ENCODE results near the gene CYP19A1. TPM values are rescaled to one million over a fixed set of nuclear protein-coding genes. Genes with fewer than 3 reads are reported as not detected.

Gene CYP19A1
- polyA plus RNA-seq, 1 of the 3 experiments (the other 2 are of a cell fraction) = 0.03 TPM

DNA sequence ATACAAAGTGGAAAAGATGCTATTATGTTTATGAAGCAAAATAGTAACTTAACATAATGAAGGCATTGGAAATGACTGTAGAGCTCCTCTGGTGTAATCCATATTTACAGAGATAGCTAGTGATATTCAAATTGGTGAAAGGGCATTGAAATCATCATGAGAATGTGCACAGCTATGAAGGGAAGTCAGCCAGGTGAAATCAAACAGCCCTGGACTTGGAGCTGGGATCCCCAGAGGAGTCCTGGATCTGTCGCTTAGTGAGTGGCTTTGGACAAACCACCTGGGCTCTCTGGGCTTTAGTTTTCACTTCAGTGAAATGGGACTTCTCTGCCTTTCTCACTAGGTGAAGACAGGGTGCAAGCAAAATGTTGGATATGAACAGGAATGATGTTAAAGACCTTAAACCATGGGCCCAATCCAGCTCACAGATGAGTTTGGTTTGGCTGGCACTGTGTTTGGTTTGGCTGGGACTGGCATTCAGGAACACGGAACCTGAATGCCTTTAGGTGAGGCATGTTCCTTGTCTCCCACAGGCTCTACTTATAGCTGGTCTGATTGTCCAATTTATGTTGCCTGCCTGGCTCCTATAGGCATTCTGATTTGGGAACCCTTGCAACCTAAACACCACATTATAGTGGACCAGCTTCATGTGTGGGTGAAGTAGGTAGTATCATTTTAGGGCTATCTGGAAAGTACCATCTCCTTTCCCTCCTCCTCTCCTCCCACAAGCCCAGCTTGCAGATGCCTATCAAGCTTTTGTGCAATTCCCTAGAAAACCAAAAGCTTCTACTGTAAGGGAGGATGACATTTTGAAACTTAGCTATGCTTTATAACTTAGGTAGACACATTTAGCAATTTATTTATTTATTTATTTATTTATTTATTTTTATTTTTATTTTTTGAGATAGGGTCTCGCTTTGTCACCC lies 133.1 kb downstream of the CYP19A1 start:
- H3K27me3 ChIP-seq (ENCODE audit: insufficient read depth) = no peaks in the 10 kb centered on the region; the same call in 1 of the 2 replicates
- H3K4me2 ChIP-seq = no peak overlapping the region
- no peaks in the 10 kb centered on the region for H3K4me1 ChIP-seq (ENCODE audit: control insufficient read depth in 1 of 2, insufficient read depth in 2 of 2, low read depth in 1 of 2, low read length in 1 of 2)
- no peak for TF ChIP-seq NRF1 (IDR thresholded peaks at IDR 0.05; ENCODE audit: low read depth, low read length)
- TF ChIP-seq, protein P1, sequence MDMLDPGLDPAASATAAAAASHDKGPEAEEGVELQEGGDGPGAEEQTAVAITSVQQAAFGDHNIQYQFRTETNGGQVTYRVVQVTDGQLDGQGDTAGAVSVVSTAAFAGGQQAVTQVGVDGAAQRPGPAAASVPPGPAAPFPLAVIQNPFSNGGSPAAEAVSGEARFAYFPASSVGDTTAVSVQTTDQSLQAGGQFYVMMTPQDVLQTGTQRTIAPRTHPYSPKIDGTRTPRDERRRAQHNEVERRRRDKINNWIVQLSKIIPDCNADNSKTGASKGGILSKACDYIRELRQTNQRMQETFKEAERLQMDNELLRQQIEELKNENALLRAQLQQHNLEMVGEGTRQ (IDR thresholded peaks at IDR 0.05; ENCODE audit: borderline replicate concordance, low read depth, low read length) = no peak
- TF ChIP-seq, protein P2, sequence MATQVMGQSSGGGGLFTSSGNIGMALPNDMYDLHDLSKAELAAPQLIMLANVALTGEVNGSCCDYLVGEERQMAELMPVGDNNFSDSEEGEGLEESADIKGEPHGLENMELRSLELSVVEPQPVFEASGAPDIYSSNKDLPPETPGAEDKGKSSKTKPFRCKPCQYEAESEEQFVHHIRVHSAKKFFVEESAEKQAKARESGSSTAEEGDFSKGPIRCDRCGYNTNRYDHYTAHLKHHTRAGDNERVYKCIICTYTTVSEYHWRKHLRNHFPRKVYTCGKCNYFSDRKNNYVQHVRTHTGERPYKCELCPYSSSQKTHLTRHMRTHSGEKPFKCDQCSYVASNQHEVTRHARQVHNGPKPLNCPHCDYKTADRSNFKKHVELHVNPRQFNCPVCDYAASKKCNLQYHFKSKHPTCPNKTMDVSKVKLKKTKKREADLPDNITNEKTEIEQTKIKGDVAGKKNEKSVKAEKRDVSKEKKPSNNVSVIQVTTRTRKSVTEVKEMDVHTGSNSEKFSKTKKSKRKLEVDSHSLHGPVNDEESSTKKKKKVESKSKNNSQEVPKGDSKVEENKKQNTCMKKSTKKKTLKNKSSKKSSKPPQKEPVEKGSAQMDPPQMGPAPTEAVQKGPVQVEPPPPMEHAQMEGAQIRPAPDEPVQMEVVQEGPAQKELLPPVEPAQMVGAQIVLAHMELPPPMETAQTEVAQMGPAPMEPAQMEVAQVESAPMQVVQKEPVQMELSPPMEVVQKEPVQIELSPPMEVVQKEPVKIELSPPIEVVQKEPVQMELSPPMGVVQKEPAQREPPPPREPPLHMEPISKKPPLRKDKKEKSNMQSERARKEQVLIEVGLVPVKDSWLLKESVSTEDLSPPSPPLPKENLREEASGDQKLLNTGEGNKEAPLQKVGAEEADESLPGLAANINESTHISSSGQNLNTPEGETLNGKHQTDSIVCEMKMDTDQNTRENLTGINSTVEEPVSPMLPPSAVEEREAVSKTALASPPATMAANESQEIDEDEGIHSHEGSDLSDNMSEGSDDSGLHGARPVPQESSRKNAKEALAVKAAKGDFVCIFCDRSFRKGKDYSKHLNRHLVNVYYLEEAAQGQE (IDR thresholded peaks at IDR 0.05; ENCODE audit: low read depth, low read length) = no peak
- TF ChIP-seq, protein P3, sequence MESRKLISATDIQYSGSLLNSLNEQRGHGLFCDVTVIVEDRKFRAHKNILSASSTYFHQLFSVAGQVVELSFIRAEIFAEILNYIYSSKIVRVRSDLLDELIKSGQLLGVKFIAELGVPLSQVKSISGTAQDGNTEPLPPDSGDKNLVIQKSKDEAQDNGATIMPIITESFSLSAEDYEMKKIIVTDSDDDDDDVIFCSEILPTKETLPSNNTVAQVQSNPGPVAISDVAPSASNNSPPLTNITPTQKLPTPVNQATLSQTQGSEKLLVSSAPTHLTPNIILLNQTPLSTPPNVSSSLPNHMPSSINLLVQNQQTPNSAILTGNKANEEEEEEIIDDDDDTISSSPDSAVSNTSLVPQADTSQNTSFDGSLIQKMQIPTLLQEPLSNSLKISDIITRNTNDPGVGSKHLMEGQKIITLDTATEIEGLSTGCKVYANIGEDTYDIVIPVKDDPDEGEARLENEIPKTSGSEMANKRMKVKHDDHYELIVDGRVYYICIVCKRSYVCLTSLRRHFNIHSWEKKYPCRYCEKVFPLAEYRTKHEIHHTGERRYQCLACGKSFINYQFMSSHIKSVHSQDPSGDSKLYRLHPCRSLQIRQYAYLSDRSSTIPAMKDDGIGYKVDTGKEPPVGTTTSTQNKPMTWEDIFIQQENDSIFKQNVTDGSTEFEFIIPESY (IDR thresholded peaks at IDR 0.05; ENCODE audit: borderline replicate concordance, low read depth) = no peak
- TF ChIP-seq CHD2 (IDR thresholded peaks at IDR 0.05; ENCODE audit: low read length, partially characterized antibody) = no peak
- TF ChIP-seq YY1 (IDR thresholded peaks at IDR 0.05; ENCODE audit: low read depth) = no peak
- TF ChIP-seq, protein P4, sequence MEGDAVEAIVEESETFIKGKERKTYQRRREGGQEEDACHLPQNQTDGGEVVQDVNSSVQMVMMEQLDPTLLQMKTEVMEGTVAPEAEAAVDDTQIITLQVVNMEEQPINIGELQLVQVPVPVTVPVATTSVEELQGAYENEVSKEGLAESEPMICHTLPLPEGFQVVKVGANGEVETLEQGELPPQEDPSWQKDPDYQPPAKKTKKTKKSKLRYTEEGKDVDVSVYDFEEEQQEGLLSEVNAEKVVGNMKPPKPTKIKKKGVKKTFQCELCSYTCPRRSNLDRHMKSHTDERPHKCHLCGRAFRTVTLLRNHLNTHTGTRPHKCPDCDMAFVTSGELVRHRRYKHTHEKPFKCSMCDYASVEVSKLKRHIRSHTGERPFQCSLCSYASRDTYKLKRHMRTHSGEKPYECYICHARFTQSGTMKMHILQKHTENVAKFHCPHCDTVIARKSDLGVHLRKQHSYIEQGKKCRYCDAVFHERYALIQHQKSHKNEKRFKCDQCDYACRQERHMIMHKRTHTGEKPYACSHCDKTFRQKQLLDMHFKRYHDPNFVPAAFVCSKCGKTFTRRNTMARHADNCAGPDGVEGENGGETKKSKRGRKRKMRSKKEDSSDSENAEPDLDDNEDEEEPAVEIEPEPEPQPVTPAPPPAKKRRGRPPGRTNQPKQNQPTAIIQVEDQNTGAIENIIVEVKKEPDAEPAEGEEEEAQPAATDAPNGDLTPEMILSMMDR (IDR thresholded peaks at IDR 0.05) = no peak
- no peak for TF ChIP-seq GABPA (IDR thresholded peaks at IDR 0.05; ENCODE audit: low read depth)
- no peak for TF ChIP-seq RAD21 (IDR thresholded peaks at IDR 0.05; ENCODE audit: low read length)
- TF ChIP-seq MEF2A (IDR thresholded peaks at IDR 0.05; ENCODE audit: borderline replicate concordance, low read depth) = no peak
- no peak for TF ChIP-seq EP300 (IDR thresholded peaks at IDR 0.05; ENCODE audit: borderline replicate concordance in 1 of 2, low read depth in 1 of 2, low read length in 1 of 2)
- TF ChIP-seq, protein P5, sequence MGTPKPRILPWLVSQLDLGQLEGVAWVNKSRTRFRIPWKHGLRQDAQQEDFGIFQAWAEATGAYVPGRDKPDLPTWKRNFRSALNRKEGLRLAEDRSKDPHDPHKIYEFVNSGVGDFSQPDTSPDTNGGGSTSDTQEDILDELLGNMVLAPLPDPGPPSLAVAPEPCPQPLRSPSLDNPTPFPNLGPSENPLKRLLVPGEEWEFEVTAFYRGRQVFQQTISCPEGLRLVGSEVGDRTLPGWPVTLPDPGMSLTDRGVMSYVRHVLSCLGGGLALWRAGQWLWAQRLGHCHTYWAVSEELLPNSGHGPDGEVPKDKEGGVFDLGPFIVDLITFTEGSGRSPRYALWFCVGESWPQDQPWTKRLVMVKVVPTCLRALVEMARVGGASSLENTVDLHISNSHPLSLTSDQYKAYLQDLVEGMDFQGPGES (IDR thresholded peaks at IDR 0.05; ENCODE audit: low read depth, low read length) = no peak
- H3K9me3 ChIP-seq = no peaks in the 10 kb centered on the region
- H3F3A ChIP-seq (replicated peaks; ENCODE audit: insufficient read depth) = peaks cover 4% of the 10 kb centered on the region
- H3K36me3 ChIP-seq (replicated peaks in 1 of 2; ENCODE audit: control insufficient read depth in 1 of 2, insufficient read depth in 2 of 2, low read length in 1 of 2) = no peaks in the 10 kb centered on the region
- H3K27ac ChIP-seq (ENCODE audit: low read depth in 2 of 2, low read length in 1 of 2) = no peak overlapping the region
- DNase-seq = no peak
- POLR2A ChIA-PET = no interaction called here
- H3K9ac ChIP-seq = no peak overlapping the region
- CTCF ChIA-PET = interaction anchor here (0.9 to 5.1 kb wide), 10 partner anchors 10 to 197 kb away, joined by 3 to 35 read pairs (median 4); no protein-coding TSS in a partner anchor
- 40% methylated on average over 3 of the region's 3 CpGs for WGBS (ENCODE audit: low lambda C conversion rate)
- H4K20me1 ChIP-seq (ENCODE audit: insufficient read depth) = no peaks in the 10 kb centered on the region
- H3K4me3 ChIP-seq (ENCODE audit: low read depth in 2 of 2, low read length in 1 of 2) = no peak overlapping the region
- H2AFZ ChIP-seq (ENCODE audit: low read depth) = no peak overlapping the region
- H3K9me2 ChIP-seq = no peaks in the 10 kb centered on the region
- H3K79me2 ChIP-seq (ENCODE audit: insufficient read depth) = no peaks in the 10 kb centered on the region

All from SK-N-SH (cell line).